ENCODE measurements around the gene LMAN1L.

GRCh38 chr15:74829486-74829885 is 16.9 kb downstream of the LMAN1L start:
- TF ChIP-seq CTCF (IDR thresholded peaks at IDR 0.05) (no peak), ZFX (IDR thresholded peaks at IDR 0.05; ENCODE audit: borderline replicate concordance) (no peak)
